GM23338 (cell line): Measurements from ENCODE around the gene EXOC3L1. TPM values are rescaled to one million over a fixed set of nuclear protein-coding genes. Genes with fewer than 3 reads are reported as not detected.

Experiments
- ATAC-seq: fragments of 200-7000 bp; cut with Tn5 transposase; 3 replicates; pipeline ENCODE4 v1.9.1; 2020
- DNase-seq: peaks from one replicate; pipeline ENCODE4 v3.0.0-alpha.2; 2015; ENCODE audit warnings: low spot score
- H2AFZ ChIP-seq: fragments of 200-600 bp; sonication (generic); 2 replicates; pipeline ENCODE4 v1.8.0; 2016; ENCODE audit warnings: antibody characterized with exemption, mild to moderate bottlenecking, moderate library complexity
- H3F3A ChIP-seq: fragments of 200-600 bp; sonication (generic); replicated peaks from 2 replicates; pipeline ENCODE4 v1.8.0; 2017; ENCODE audit warnings: antibody characterized with exemption, mixed run types, low read depth
- H3K27ac ChIP-seq: fragments of 200-600 bp; sonication (generic); 2 replicates; pipeline ENCODE4 v1.6.1; 2016; ENCODE audit warnings: low read depth
- H3K27me3 ChIP-seq: fragments of 200-600 bp; sonication (generic); 2 replicates; pipeline ENCODE4 v1.8.0; 2016; ENCODE audit warnings: mild to moderate bottlenecking, mixed run types, moderate library complexity; ENCODE audit not compliant: insufficient read depth
- H3K36me3 ChIP-seq: fragments of 200-600 bp; sonication (generic); 2 replicates; pipeline ENCODE4 v1.8.0; 2016; ENCODE audit warnings: mild to moderate bottlenecking; ENCODE audit not compliant: insufficient read depth
- H3K4me1 ChIP-seq: fragments of 200-600 bp; sonication (generic); 2 replicates; pipeline ENCODE4 v1.8.0; 2016; ENCODE audit warnings: mild to moderate bottlenecking, moderate library complexity; ENCODE audit not compliant: insufficient read depth
- H3K4me2 ChIP-seq: fragments of 200-600 bp; sonication (generic); 2 replicates; pipeline ENCODE4 v1.7.1; 2017; ENCODE audit warnings: mixed run types
- H3K4me3 ChIP-seq: fragments of 200-600 bp; sonication (generic); 2 replicates; pipeline ENCODE4 v1.6.1; 2016; ENCODE audit warnings: mixed run types
- H3K79me2 ChIP-seq: fragments of 200-600 bp; sonication (generic); replicated peaks from 2 replicates; pipeline ENCODE4 v1.8.0; 2017; ENCODE audit warnings: mild to moderate bottlenecking; ENCODE audit not compliant: insufficient read depth
- H3K9me2 ChIP-seq: fragments of 200-600 bp; sonication (generic); 2 replicates; pipeline ENCODE4 v1.8.0; 2017; ENCODE audit not compliant: insufficient read depth
- H4K20me1 ChIP-seq: fragments of 200-600 bp; sonication (generic); replicated peaks from 2 replicates; pipeline ENCODE4 v1.8.0; 2017; ENCODE audit warnings: mild to moderate bottlenecking; ENCODE audit not compliant: insufficient read depth
- H3K27ac Mint-ChIP-seq: 2 replicates; pipeline ENCODE4 v1.8.0; 2020; ENCODE audit warnings: inconsistent platforms, mild to moderate bottlenecking, moderate library complexity, mixed read lengths
- H3K27me3 Mint-ChIP-seq: 3 replicates; pipeline ENCODE4 v1.8.0; 2022; ENCODE audit warnings: low read depth, mild to moderate bottlenecking, moderate library complexity, mixed read lengths, inconsistent platforms; ENCODE audit not compliant: insufficient read depth, poor library complexity
- H3K36me3 Mint-ChIP-seq: 3 replicates; pipeline ENCODE4 v1.8.0; 2021; ENCODE audit warnings: low read depth, mild to moderate bottlenecking, inconsistent platforms, moderate library complexity, mixed read lengths
- H3K4me1 Mint-ChIP-seq: 3 replicates; pipeline ENCODE4 v1.8.0; 2020; ENCODE audit warnings: mild to moderate bottlenecking, inconsistent platforms, mixed read lengths
- H3K4me3 Mint-ChIP-seq: 3 replicates; pipeline ENCODE4 v1.8.0; 2021; ENCODE audit warnings: moderate library complexity, mild to moderate bottlenecking, inconsistent platforms, mixed read lengths
- H3K9me3 Mint-ChIP-seq: 3 replicates; pipeline ENCODE4 v1.8.0; 2020; ENCODE audit warnings: moderate library complexity, mild to moderate bottlenecking, inconsistent platforms, mixed read lengths
- CREB1 ChIP-seq: fragments of 250-450 bp; sonication (Bioruptor Pico); IDR thresholded peaks from 2 replicates; pipeline ENCODE4 v1.5.0; 2020; ENCODE audit warnings: low read depth, mild to moderate bottlenecking, moderate library complexity
- CTCF ChIP-seq, 2 experiments: fragments of 200-600 bp in 1 of 2; sonication (generic) in 1 of 2; conservative IDR thresholded peaks; 2 replicates each; pipeline versions ENCODE4 v1.5.1 to v1.6.1; 2016 to 2017; ENCODE audit warnings: antibody characterized with exemption in 2 of 2, low read depth in 2 of 2, mild to moderate bottlenecking in 2 of 2, moderate library complexity in 1 of 2
- ETS1 ChIP-seq: IDR thresholded peaks from 2 replicates; pipeline ENCODE4 v1.6.1; 2016; ENCODE audit warnings: antibody characterized with exemption
- EZH2 ChIP-seq: fragments of 200-600 bp; sonication (generic); IDR thresholded peaks from one replicate; pipeline ENCODE4 v1.8.0; 2017; ENCODE audit warnings: antibody characterized with exemption, mild to moderate bottlenecking, low read depth; ENCODE audit not compliant: unreplicated experiment
- JUNB ChIP-seq: IDR thresholded peaks from one replicate; pipeline ENCODE4 v1.6.1; 2016; ENCODE audit warnings: antibody characterized with exemption; ENCODE audit not compliant: unreplicated experiment
- NANOG ChIP-seq: IDR thresholded peaks from 2 replicates; pipeline ENCODE4 v1.6.1; 2016; ENCODE audit warnings: antibody characterized with exemption, borderline replicate concordance
- REST ChIP-seq: IDR thresholded peaks from one replicate; pipeline ENCODE4 v1.6.1; 2018; ENCODE audit warnings: antibody characterized with exemption; ENCODE audit not compliant: unreplicated experiment
- polyA plus RNA-seq: library from polyadenylated mRNA; unstranded; fragments of >200 nt; fragmentation: Nextera tagmentation; extraction: Ambion mirVana; gene quantifications from 2 replicates; pipeline ENCODE4 v1.2.1, GENCODE V29; 2016
- total RNA-seq: library from RNA; depleted of rRNA; stranded (reverse); fragments of >200 nt; shearing (Covaris generic); gene quantifications from 2 replicates; pipeline ENCODE4 v1.2.3, GENCODE V29; 2014
- TF ChIP-seq, protein P1 (sequence below): fragments of 250-450 bp; sonication (Bioruptor Pico); IDR thresholded peaks from 2 replicates; pipeline ENCODE4 v1.5.0; 2020; ENCODE audit warnings: mild to moderate bottlenecking, moderate library complexity

EXOC3L1 gene
- total and polyA plus RNA-seq, 2 experiments from 2014 or later = 1.1 to 2.3 TPM

GRCh38 chr16:67147437-67148140 is 42.3 kb downstream of the EXOC3L1 start:
- Histone ChIP-seq H3F3A (0 out of 2 replicates have a peak, but pooled peaks cover 7% of the 10 kb centered on the region), H3K9me2 (no peaks in the 10 kb centered on the region), H3K27me3 (peaks cover 46% of the 10 kb centered on the region), H3K79me2 (no peaks in the 10 kb centered on the region), H3K4me1 (peaks cover 6% of the 10 kb centered on the region; the same call in 1 of the 2 replicates), H3K4me2 (no peak overlapping the region), H2AFZ (no peak overlapping the region), H3K27ac (no peak overlapping the region), H3K4me3 (no peak overlapping the region), H4K20me1 (no peaks in the 10 kb centered on the region; the same call in 1 of the 2 replicates), H3K36me3 (no peaks in the 10 kb centered on the region)
- TF ChIP-seq CREB1 (CRISPR knock-in tag) (no peak), ETS1 (no peak), REST (no peak), JUNB (no peak), CTCF (conservative IDR thresholded peaks at IDR 0.05; ENCODE audit: low read depth in 2 of 2) (no peak), NANOG (no peak), EZH2 (no peak)
- TF ChIP-seq, protein P1, sequence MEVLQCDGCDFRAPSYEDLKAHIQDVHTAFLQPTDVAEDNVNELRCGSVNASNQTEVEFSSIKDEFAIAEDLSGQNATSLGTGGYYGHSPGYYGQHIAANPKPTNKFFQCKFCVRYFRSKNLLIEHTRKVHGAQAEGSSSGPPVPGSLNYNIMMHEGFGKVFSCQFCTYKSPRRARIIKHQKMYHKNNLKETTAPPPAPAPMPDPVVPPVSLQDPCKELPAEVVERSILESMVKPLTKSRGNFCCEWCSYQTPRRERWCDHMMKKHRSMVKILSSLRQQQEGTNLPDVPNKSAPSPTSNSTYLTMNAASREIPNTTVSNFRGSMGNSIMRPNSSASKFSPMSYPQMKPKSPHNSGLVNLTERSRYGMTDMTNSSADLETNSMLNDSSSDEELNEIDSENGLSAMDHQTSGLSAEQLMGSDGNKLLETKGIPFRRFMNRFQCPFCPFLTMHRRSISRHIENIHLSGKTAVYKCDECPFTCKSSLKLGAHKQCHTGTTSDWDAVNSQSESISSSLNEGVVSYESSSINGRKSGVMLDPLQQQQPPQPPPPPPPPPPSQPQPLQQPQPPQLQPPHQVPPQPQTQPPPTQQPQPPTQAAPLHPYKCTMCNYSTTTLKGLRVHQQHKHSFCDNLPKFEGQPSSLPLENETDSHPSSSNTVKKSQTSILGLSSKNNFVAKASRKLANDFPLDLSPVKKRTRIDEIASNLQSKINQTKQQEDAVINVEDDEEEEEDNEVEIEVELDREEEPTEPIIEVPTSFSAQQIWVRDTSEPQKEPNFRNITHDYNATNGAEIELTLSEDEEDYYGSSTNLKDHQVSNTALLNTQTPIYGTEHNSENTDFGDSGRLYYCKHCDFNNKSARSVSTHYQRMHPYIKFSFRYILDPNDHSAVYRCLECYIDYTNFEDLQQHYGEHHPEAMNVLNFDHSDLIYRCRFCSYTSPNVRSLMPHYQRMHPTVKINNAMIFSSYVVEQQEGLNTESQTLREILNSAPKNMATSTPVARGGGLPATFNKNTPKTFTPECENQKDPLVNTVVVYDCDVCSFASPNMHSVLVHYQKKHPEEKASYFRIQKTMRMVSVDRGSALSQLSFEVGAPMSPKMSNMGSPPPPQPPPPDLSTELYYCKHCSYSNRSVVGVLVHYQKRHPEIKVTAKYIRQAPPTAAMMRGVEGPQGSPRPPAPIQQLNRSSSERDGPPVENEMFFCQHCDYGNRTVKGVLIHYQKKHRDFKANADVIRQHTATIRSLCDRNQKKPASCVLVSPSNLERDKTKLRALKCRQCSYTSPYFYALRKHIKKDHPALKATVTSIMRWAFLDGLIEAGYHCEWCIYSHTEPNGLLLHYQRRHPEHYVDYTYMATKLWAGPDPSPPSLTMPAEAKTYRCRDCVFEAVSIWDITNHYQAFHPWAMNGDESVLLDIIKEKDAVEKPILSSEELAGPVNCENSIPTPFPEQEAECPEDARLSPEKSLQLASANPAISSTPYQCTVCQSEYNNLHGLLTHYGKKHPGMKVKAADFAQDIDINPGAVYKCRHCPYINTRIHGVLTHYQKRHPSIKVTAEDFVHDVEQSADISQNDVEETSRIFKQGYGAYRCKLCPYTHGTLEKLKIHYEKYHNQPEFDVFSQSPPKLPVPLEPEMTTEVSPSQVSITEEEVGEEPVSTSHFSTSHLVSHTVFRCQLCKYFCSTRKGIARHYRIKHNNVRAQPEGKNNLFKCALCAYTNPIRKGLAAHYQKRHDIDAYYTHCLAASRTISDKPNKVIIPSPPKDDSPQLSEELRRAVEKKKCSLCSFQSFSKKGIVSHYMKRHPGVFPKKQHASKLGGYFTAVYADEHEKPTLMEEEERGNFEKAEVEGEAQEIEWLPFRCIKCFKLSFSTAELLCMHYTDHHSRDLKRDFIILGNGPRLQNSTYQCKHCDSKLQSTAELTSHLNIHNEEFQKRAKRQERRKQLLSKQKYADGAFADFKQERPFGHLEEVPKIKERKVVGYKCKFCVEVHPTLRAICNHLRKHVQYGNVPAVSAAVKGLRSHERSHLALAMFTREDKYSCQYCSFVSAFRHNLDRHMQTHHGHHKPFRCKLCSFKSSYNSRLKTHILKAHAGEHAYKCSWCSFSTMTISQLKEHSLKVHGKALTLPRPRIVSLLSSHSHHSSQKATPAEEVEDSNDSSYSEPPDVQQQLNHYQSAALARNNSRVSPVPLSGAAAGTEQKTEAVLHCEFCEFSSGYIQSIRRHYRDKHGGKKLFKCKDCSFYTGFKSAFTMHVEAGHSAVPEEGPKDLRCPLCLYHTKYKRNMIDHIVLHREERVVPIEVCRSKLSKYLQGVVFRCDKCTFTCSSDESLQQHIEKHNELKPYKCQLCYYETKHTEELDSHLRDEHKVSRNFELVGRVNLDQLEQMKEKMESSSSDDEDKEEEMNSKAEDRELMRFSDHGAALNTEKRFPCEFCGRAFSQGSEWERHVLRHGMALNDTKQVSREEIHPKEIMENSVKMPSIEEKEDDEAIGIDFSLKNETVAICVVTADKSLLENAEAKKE (CRISPR knock-in tag) = no peak
- Mint-ChIP-seq H3K9me3 (no peaks in the 10 kb centered on the region), H3K4me1 (peaks cover 10% of the 10 kb centered on the region; the same call in 2 of the 3 replicates), H3K36me3 (peaks cover 34% of the 10 kb centered on the region), H3K27ac (no peak overlapping the region), H3K4me3 (no peak overlapping the region), H3K27me3 (peaks cover 26% of the 10 kb centered on the region)
- ATAC-seq (no peak), DNase-seq (no peak)
